Upper lobe of left lung (tissue), 4 donors: Measurements from ENCODE around the gene TNS3.

Source experiments
- CTCF ChIP-seq, 6 experiments: fragments of 450-650 bp in 4 of 6; fragments of 200-600 bp in 2 of 6; sonication (generic) in 2 of 6; IDR thresholded peaks; one replicate each; pipeline ENCODE4 v1.5.1; 2016 to 2019; ENCODE audit warnings: antibody characterized with exemption in 6 of 6
- EP300 ChIP-seq, 4 donors: sonication (generic); formaldehyde crosslinking; IDR thresholded peaks; one replicate each; pipeline ENCODE4 v1.5.1; 2017; ENCODE audit warnings: antibody characterized with exemption in 4 of 4, control low read depth in 2 of 4
- POLR2A ChIP-seq, 4 donors: fragments of 450-650 bp; IDR thresholded peaks; one replicate each; pipeline ENCODE4 v1.5.1; 2016 to 2017; ENCODE audit warnings: antibody characterized with exemption in 4 of 4, mild to moderate bottlenecking in 2 of 4

DNA sequence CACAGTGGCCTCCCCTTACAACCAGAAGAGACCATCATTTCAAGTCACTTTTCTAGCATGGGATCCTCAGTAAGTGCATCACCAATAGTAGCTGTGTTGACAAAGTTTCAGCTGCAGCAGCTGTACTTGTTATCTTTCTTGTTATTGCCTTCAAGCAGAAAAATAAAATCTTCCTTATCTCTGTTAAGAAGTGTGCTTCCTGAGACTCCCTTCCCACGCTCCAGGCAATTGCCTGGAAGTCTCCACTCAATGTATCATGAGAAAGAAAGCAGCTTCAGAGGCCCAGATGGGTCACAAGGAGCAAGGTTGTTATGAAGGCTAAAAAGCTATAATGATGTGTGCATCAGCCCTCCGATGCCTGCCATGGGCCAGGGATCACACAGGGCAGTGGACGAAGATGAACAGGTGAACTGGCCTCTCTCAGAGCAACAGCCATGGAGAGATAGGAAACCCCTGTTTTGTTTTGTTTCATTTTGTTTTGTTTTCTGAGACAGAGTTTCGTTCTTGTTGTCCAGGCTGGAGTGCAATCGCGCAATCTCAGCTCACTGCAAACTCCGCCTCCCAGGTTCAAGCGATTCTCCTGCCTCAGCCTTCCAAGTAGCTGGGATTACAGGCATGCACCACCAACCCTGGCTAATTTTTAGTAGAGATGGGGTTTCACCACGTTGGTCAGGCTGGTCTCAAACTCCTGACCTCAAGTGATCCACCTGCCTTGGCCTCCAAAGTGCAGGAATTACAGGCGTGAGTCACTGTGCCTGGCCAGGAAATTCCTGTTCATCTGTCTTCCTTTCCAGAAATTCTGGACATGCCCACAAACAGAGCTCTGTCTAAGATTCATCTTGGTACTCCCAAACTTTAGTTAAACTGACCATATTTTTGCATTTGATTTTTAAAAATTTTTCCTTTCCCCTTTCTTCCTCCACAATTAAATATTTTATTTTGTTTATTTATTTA lies 340.5 kb downstream of the TNS3 start:
- TF ChIP-seq CTCF (IDR thresholded peaks at IDR 0.05) (no peak), POLR2A (IDR thresholded peaks at IDR 0.05) (no peak), EP300 (IDR thresholded peaks at IDR 0.05) (no peak)
